Activated CD4-positive, CD25-positive, alpha-beta regulatory T cell treated with anti-CD3 and anti-CD28 coated beads, Interleukin-2, amount 50 U/mL, for 16 hours (primary cell): ENCODE results near the gene AUH.

Experiments
- DNase-seq: peaks from one replicate; pipeline ENCODE4 v3.0.0-alpha.2; 2020; ENCODE audit warnings: low read depth, low spot score

AUH gene

GRCh38 chr9:91297306-91297705, 64.4 kb downstream of the AUH start:
- DNase-seq, result no peak

- no peak for DNase-seq
These were observed 65.4 kb downstream of the AUH start for GRCh38 chr9:91296354-91296753.

- no peak for DNase-seq
These were observed 66.4 kb downstream of the AUH start for GRCh38 chr9:91295357-91295756.

- no peak for DNase-seq
These were observed 69.9 kb downstream of the AUH start for GRCh38 chr9:91291866-91292265.

- DNase-seq, result no peak
These were observed 72.5 kb downstream of the AUH start for GRCh38 chr9:91289244-91289643.

- no peak for DNase-seq
These were observed 75.9 kb downstream of the AUH start for GRCh38 chr9:91285729-91286353.

GRCh38 chr9:91282292-91282691, 79.4 kb downstream of the AUH start:
- DNase-seq, result no peak

- DNase-seq, result no peak
These were observed 82.2 kb downstream of the AUH start for GRCh38 chr9:91279296-91280204.

- DNase-seq, result no peak
These were observed 85.2 kb downstream of the AUH start for GRCh38 chr9:91276513-91276912.

- DNase-seq, result no peak
These were observed 86.1 kb downstream of the AUH start for GRCh38 chr9:91275655-91276054.

- no peak for DNase-seq
These were observed 86.7 kb downstream of the AUH start for GRCh38 chr9:91274949-91275492.

- no peak for DNase-seq
These were observed 87.7 kb downstream of the AUH start for GRCh38 chr9:91273853-91274552.

GRCh38 chr9:91271156-91271555, 90.6 kb downstream of the AUH start:
- DNase-seq, result no peak

- DNase-seq, result no peak
These were observed 91.7 kb downstream of the AUH start for GRCh38 chr9:91269907-91270491.

GRCh38 chr9:91266448-91266847, 95.3 kb downstream of the AUH start:
- no peak for DNase-seq

- no peak for DNase-seq
These were observed 96.2 kb downstream of the AUH start for GRCh38 chr9:91265514-91265913.

GRCh38 chr9:91261417-91261816, 100.3 kb downstream of the AUH start:
- no peak for DNase-seq

- no peak for DNase-seq
These were observed 102.6 kb downstream of the AUH start for GRCh38 chr9:91259162-91259561.

- no peak for DNase-seq
These were observed 103.3 kb downstream of the AUH start for GRCh38 chr9:91258451-91258850.

GRCh38 chr9:91256235-91256634, 105.5 kb downstream of the AUH start:
- DNase-seq, result no peak

- DNase-seq, result no peak
These were observed 106.4 kb downstream of the AUH start for GRCh38 chr9:91255327-91255726.

- no peak for DNase-seq
These were observed 108.2 kb downstream of the AUH start for GRCh38 chr9:91253488-91253887.
